ENCODE data around the gene DTNBP1.

The DTNBP1 gene

GRCh38 chr6:15578716-15579391 lies 84.0 kb downstream of the DTNBP1 start:
- no peaks in the 10 kb centered on the region for H3K36me3 ChIP-seq
- DNase-seq, result no peak
- no peaks in the 10 kb centered on the region for H3K27me3 ChIP-seq
- no peaks in the 10 kb centered on the region for H3K9me3 ChIP-seq
- H3K4me1 ChIP-seq, result no peaks in the 10 kb centered on the region
- TF ChIP-seq CTCF (IDR thresholded peaks at IDR 0.05; ENCODE audit: low read depth, low read length), result no peak
- H3K4me3 ChIP-seq (ENCODE audit: low read depth, low read length), result no peak overlapping the region

- no peak for TF ChIP-seq CTCF (IDR thresholded peaks at IDR 0.05; ENCODE audit: low read depth, low read length)
- DNase-seq, result no peak
- H3K27me3 ChIP-seq, result no peaks in the 10 kb centered on the region
- no peak overlapping the region for H3K4me3 ChIP-seq (ENCODE audit: low read depth, low read length)
- no peaks in the 10 kb centered on the region for H3K4me1 ChIP-seq
- 0 out of 2 replicates have a peak, but pooled peaks cover 2% of the 10 kb centered on the region for H3K9me3 ChIP-seq
- no peaks in the 10 kb centered on the region for H3K36me3 ChIP-seq
These were observed 85.2 kb downstream of the DTNBP1 start for GRCh38 chr6:15577550-15578171.

GRCh38 chr6:15577106-15577505 lies 85.7 kb downstream of the DTNBP1 start:
- Histone ChIP-seq H3K4me3 (ENCODE audit: low read depth, low read length) (no peak overlapping the region), H3K4me1 (no peaks in the 10 kb centered on the region), H3K9me3 (0 out of 2 replicates have a peak, but pooled peaks cover 2% of the 10 kb centered on the region), H3K36me3 (no peaks in the 10 kb centered on the region), H3K27me3 (no peaks in the 10 kb centered on the region)
- TF ChIP-seq CTCF (IDR thresholded peaks at IDR 0.05; ENCODE audit: low read depth, low read length), result no peak
- DNase-seq, result no peak

- no peak for TF ChIP-seq CTCF (IDR thresholded peaks at IDR 0.05; ENCODE audit: low read depth, low read length)
- no peak for DNase-seq
- Histone ChIP-seq H3K4me3 (ENCODE audit: low read depth, low read length) (no peak overlapping the region), H3K27me3 (no peaks in the 10 kb centered on the region), H3K36me3 (no peaks in the 10 kb centered on the region), H3K9me3 (0 out of 2 replicates have a peak, but pooled peaks cover 2% of the 10 kb centered on the region), H3K4me1 (no peaks in the 10 kb centered on the region)
These were observed 87.3 kb downstream of the DTNBP1 start for GRCh38 chr6:15575357-15576033.

DNA sequence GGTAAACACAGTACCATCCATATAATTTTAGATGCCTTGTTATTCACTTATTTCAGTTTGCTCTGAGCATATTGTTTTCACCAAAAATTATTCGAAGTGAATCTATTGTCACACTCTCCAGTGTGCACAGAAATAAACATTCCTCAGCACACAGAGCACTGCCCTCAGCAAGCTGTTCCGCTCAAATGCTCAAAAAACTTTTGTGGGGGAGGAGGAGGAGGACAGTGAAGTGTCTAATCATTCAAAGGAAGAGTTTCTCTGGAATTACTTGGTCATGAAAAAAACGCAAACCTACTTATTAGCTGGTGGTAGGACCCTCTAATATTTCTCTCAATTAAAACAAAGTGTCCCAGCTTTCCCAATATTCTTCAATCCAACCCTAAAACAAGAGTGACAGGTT lies 88.3 kb downstream of the DTNBP1 start:
- H3K4me1 ChIP-seq, result no peaks in the 10 kb centered on the region
- no peak for DNase-seq
- no peak overlapping the region for H3K4me3 ChIP-seq (ENCODE audit: low read depth, low read length)

More for the DNA sequence above, 88.3 kb downstream of the DTNBP1 start:
- H3K27me3 ChIP-seq, result no peaks in the 10 kb centered on the region
- no peaks in the 10 kb centered on the region for H3K36me3 ChIP-seq
- no peak for TF ChIP-seq CTCF (IDR thresholded peaks at IDR 0.05; ENCODE audit: low read depth, low read length)
- 0 out of 2 replicates have a peak, but pooled peaks cover 2% of the 10 kb centered on the region for H3K9me3 ChIP-seq
